SK-N-SH treated with all-trans-retinoic acid at 6 μM for 48 hours (cell line): ENCODE results near the gene LMNA.

ENCODE experiments used
- ESRRG ChIP-seq: fragments of 250-450 bp; sonication (Bioruptor Pico); IDR thresholded peaks from 2 replicates; pipeline ENCODE4 v1.6.1; 2021; ENCODE audit warnings: mild to moderate bottlenecking
- GLIS3 ChIP-seq: fragments of 250-450 bp; sonication (Bioruptor Pico); IDR thresholded peaks from 2 replicates; pipeline ENCODE4 v1.5.0; 2020; ENCODE audit warnings: mild to moderate bottlenecking, moderate library complexity
- ISL1 ChIP-seq: fragments of 250-450 bp; sonication (Bioruptor Pico); IDR thresholded peaks from 2 replicates; pipeline ENCODE4 v2.1.2; 2022; ENCODE audit warnings: mild to moderate bottlenecking, moderate library complexity
- OSR1 ChIP-seq: fragments of 250-450 bp; sonication (Bioruptor Pico); IDR thresholded peaks from 2 replicates; pipeline ENCODE4 v1.8.0; 2022; ENCODE audit warnings: moderate library complexity, mild to moderate bottlenecking, inconsistent platforms
- PPARA ChIP-seq: fragments of 250-450 bp; sonication (Bioruptor Pico); IDR thresholded peaks from 2 replicates; pipeline ENCODE4 v1.5.0; 2020; ENCODE audit warnings: mild to moderate bottlenecking, borderline replicate concordance
- RARB ChIP-seq: fragments of 250-450 bp; sonication (Bioruptor Pico); IDR thresholded peaks from 2 replicates; pipeline ENCODE4 v1.8.0; 2021; ENCODE audit warnings: mild to moderate bottlenecking, moderate library complexity
- TCF4 ChIP-seq: fragments of 250-450 bp; sonication (Bioruptor Pico); IDR thresholded peaks from 2 replicates; pipeline ENCODE4 v1.8.0; 2021; ENCODE audit warnings: mild to moderate bottlenecking, moderate library complexity, borderline replicate concordance
- ZC3H10 ChIP-seq: fragments of 250-450 bp; sonication (Bioruptor Pico); IDR thresholded peaks from 2 replicates; pipeline ENCODE4 v1.5.1; 2021; ENCODE audit warnings: mild to moderate bottlenecking, moderate library complexity
- ZFP30 ChIP-seq: fragments of 450-650 bp; formaldehyde crosslinking; IDR thresholded peaks from 2 replicates; pipeline ENCODE4 v1.5.0; 2022; ENCODE audit warnings: mild to moderate bottlenecking, moderate library complexity
- ZNF70 ChIP-seq: fragments of 450-650 bp; formaldehyde crosslinking; IDR thresholded peaks from 2 replicates; pipeline ENCODE4 v1.5.0; 2020; ENCODE audit warnings: mild to moderate bottlenecking, moderate library complexity
- TF ChIP-seq, protein P1 (sequence below): fragments of 250-450 bp; sonication (Bioruptor Pico); IDR thresholded peaks from 2 replicates; pipeline ENCODE4 v1.8.0; 2020; ENCODE audit warnings: mild to moderate bottlenecking, moderate library complexity, borderline replicate concordance
- TF ChIP-seq, protein P2 (sequence below): fragments of 250-450 bp; sonication (Bioruptor Pico); IDR thresholded peaks from 2 replicates; pipeline ENCODE4 v1.8.0; 2021; ENCODE audit warnings: low read depth, mild to moderate bottlenecking, moderate library complexity, borderline replicate concordance

DNA sequence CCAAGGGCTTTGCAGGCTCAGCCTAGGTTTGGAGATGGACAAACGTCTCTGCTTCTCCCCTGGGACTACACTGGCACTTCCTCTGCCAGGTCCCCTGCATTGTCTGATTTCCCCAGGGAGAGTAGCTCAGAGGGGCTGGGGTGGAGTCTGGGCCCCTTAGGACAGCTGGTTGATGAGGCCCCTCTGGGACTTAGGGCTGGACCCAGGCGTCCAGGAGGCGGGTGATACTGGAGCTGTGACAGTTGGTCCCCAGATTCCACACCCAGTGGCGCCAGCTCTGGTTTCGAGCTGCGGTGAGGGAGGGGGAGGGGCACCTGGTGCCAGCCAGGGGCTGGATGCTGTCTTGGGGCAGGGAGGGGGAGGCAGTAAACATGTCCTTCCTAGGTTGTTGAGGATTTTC, 24.8 kb upstream of the LMNA start:
- TF ChIP-seq, protein P1, sequence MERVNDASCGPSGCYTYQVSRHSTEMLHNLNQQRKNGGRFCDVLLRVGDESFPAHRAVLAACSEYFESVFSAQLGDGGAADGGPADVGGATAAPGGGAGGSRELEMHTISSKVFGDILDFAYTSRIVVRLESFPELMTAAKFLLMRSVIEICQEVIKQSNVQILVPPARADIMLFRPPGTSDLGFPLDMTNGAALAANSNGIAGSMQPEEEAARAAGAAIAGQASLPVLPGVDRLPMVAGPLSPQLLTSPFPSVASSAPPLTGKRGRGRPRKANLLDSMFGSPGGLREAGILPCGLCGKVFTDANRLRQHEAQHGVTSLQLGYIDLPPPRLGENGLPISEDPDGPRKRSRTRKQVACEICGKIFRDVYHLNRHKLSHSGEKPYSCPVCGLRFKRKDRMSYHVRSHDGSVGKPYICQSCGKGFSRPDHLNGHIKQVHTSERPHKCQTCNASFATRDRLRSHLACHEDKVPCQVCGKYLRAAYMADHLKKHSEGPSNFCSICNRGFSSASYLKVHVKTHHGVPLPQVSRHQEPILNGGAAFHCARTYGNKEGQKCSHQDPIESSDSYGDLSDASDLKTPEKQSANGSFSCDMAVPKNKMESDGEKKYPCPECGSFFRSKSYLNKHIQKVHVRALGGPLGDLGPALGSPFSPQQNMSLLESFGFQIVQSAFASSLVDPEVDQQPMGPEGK (CRISPR knock-in tag) = no peak
- TF ChIP-seq ZC3H10 (CRISPR knock-in tag) (no peak), RARB (CRISPR knock-in tag) (no peak), ESRRG (no peak), TCF4 (CRISPR knock-in tag) (no peak), ZNF70 (CRISPR knock-in tag) (no peak), PPARA (no peak), OSR1 (no peak), ISL1 (CRISPR knock-in tag) (no peak), GLIS3 (CRISPR knock-in tag) (no peak), ZFP30 (CRISPR knock-in tag) (no peak)
- TF ChIP-seq, protein P2, sequence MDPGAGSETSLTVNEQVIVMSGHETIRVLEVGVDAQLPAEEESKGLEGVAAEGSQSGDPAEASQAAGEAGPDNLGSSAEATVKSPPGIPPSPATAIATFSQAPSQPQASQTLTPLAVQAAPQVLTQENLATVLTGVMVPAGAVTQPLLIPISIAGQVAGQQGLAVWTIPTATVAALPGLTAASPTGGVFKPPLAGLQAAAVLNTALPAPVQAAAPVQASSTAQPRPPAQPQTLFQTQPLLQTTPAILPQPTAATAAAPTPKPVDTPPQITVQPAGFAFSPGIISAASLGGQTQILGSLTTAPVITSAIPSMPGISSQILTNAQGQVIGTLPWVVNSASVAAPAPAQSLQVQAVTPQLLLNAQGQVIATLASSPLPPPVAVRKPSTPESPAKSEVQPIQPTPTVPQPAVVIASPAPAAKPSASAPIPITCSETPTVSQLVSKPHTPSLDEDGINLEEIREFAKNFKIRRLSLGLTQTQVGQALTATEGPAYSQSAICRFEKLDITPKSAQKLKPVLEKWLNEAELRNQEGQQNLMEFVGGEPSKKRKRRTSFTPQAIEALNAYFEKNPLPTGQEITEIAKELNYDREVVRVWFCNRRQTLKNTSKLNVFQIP (CRISPR knock-in tag) = no peak
